ENCODE measurements around the gene HOXC11.

Gene HOXC11

DNA sequence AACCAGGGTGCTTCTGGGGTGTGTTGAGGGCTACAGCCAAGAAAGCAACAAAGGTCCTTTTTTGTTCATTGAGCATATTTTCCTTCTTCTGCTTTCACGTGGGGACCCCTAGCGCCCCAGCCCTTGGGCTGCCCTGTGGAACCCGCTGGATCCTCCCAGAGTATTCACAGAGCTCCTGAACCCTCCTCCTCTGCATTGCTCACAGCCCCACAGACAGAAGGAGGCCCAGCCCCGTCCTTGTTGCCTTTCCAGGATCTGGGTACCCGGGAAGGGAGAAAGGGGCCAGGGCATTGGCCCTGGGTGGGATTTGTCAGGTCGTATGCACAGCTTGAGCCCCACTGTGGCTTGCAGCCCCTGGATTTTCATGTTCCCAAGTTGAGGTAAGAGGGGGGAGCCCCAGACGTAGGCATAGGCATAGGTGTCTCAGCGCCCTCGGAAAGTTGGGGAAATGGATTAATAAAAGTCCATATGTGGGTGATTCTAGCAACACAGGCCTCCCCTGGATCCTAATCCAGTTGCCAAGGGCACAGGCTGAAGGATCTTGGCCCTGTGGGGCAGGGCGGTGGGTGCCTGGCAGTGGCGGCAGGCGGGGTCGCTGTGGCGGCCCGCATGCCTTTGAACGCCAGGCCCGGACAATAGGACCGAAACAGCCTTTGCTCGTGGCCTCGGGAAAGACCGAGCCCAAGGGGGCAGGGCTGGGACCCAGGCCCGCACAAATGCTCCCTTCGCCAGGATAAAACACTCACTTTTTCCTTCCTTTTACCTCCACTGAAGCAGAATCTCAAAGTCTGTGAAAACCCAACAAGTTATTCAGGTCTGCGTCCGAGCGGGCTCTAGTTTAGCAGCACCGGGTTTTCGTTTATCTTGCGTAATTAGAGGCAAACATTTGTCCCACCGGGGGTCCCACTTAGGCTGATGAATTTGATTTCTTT is 9.0 kb downstream of the HOXC11 start:
- TF ChIP-seq, protein P1, sequence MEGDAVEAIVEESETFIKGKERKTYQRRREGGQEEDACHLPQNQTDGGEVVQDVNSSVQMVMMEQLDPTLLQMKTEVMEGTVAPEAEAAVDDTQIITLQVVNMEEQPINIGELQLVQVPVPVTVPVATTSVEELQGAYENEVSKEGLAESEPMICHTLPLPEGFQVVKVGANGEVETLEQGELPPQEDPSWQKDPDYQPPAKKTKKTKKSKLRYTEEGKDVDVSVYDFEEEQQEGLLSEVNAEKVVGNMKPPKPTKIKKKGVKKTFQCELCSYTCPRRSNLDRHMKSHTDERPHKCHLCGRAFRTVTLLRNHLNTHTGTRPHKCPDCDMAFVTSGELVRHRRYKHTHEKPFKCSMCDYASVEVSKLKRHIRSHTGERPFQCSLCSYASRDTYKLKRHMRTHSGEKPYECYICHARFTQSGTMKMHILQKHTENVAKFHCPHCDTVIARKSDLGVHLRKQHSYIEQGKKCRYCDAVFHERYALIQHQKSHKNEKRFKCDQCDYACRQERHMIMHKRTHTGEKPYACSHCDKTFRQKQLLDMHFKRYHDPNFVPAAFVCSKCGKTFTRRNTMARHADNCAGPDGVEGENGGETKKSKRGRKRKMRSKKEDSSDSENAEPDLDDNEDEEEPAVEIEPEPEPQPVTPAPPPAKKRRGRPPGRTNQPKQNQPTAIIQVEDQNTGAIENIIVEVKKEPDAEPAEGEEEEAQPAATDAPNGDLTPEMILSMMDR (IDR thresholded peaks at IDR 0.05; ENCODE audit: low read depth, low read length) = no peak
- no peak for DNase-seq (ENCODE audit: extremely low read depth, low read depth)

DNA sequence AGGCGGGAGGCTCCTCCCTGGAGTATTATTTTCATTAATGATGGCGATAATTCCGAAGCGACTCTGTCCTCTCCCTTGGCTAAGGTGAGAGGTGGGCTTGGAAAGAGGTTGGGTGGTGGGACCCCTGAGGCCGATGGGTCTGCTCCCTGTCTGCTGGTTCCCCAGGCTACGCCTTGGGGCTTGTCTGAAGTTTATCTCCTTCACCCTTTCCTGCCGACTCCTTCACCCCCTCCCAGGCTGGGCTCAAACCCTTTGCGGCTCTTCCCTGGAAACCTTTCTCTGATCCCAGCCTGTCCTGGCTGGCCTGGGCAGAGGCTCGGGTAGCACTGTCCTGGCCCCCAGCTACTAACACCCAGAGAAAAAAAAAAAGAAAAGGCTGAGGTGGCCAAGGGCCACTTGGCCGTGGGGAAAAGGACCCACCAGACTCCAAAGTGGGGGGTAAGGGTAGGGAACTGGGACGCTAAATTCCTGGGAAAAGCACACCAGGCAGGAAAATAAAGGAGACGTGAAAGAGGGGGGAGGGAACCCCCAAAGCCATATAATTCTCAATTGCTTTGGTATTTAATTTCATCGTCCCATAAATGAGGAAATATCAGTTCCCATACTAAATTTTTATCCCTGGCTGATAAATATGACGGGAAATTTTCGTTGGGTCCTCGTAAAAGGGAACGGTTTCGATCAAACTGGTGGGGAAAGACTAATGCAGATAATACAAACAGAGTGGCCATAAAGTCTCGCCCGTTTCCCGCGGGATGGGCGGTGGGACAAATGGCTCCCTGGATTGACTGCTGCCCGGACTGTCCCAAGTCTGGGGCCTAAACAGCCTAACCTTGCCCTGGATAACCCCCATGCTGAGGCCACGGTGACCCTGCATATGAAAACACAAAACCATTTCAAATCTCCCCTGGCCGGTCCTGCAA is 10.0 kb downstream of the HOXC11 start:
- TF ChIP-seq, protein P1 (IDR thresholded peaks at IDR 0.05; ENCODE audit: low read depth, low read length) = no peak
- no peak for DNase-seq (ENCODE audit: extremely low read depth, low read depth)

DNA sequence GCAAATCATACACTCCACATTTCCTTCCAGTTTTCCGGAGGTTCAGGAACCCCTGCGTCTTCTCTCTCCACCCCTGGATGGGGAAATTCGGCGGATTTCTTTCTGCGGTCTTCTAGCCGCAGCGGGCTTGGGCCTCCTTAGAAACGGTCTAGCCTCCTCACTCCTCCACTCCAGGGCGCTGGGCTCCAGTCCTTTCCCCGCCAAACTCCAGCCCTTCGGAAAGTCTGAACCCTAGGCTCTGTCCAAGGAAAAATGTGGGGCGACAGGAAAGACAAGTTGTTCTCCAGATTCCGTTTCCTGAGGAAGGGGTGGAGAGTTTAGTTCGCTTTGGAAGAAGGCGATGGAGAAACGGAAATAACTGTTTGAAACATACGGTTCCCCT is 10.6 kb downstream of the HOXC11 start:
- no peak for DNase-seq (ENCODE audit: extremely low read depth, low read depth)
- TF ChIP-seq, protein P1 (IDR thresholded peaks at IDR 0.05; ENCODE audit: low read depth, low read length) = no peak

DNA sequence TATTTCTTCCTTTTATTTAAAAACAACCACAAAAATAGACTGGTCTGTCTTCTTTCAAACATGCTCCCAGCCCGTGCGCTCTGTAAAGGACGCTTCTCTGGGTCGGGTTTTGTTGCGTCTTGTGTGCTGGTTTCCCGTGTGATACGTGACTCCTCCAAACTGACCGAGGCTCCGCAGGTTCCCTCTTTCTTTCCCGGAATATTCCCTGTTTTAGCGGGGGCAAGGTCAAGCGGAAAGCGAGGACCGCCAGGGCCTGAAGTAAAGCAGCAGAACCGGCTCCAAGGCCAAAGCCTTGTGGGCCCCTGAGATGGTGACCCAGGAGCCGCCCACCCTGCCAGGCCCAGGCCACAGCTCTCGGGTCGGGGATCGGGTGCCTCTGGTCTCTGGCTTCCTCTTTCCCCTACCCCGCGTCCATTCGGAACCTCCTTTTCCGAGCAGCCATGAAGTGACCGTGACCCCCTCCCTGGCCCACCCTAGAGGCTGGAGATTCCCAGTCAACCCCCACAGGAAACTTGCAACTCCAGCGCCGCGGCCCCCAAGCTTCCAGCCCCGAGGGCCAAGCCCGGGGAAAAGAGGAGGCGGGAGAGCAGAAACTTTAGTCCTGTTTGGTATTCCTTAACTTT is 11.1 kb downstream of the HOXC11 start:
- DNase-seq (ENCODE audit: extremely low read depth, low read depth) = no peak
- TF ChIP-seq, protein P1 (IDR thresholded peaks at IDR 0.05; ENCODE audit: low read depth, low read length) = no peak

DNA sequence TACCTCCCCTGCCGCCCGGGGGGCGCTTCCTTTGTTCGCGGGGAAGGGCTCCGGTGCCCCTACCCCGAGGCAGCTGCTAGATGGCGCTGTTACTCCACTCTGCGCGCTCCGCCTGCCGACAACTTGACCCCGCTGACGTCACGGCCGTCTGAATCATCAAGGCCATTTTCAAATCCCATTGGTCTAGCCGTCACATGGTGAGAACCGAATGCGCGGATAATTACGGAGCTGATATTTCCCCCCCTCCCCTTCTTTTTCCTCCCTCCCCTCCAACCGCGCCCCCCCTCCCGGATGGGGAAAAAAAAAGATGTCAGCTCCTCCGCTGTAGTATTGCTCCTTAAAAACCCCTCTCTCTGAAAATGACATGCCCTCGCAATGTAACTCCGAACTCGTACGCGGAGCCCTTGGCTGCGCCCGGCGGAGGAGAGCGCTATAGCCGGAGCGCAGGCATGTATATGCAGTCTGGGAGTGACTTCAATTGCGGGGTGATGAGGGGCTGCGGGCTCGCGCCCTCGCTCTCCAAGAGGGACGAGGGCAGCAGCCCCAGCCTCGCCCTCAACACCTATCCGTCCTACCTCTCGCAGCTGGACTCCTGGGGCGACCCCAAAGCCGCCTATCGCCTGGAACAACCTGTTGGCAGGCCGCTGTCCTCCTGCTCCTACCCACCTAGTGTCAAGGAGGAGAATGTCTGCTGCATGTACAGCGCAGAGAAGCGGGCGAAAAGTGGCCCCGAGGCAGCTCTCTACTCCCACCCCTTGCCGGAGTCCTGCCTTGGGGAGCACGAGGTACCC is 12.2 kb downstream of the HOXC11 start, which contains the start of gene HOXC10:
TSS of gene HOXC10 (plus strand) at position 246 of the 791 bp plus-strand sequence. CDS start at position 360, 114 bp downstream.
- TF ChIP-seq, protein P1 (IDR thresholded peaks at IDR 0.05; ENCODE audit: low read depth, low read length) = peak; percentile 44
- DNase-seq (ENCODE audit: extremely low read depth, low read depth) = peak; percentile 11

DNA sequence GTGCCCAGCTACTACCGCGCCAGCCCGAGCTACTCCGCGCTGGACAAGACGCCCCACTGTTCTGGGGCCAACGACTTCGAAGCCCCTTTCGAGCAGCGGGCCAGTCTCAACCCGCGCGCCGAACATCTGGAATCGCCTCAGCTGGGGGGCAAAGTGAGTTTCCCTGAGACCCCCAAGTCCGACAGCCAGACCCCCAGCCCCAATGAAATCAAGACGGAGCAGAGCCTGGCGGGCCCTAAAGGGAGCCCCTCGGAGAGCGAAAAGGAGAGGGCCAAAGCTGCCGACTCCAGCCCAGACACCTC is 12.7 kb downstream of the HOXC11 start:
- TF ChIP-seq, protein P1 (IDR thresholded peaks at IDR 0.05; ENCODE audit: low read depth, low read length) = no peak
- no peak for DNase-seq (ENCODE audit: extremely low read depth, low read depth)
